GM12892 (cell line): ENCODE measurements around the gene CFDP1.

Experiments used
- POLR2A ChIP-seq: IDR thresholded peaks from 2 replicates; pipeline ENCODE4 v1.6.1; 2011; ENCODE audit warnings: low read depth, low read length, control low read depth
- POLR2AphosphoS5 ChIP-seq: IDR thresholded peaks from 2 replicates; pipeline ENCODE4 v1.6.1; 2011; ENCODE audit warnings: low read depth, low read length, control low read depth

- TF ChIP-seq POLR2AphosphoS5 (no peak), POLR2A (no peak)
Measured at GRCh38 chr16:75254359-75254837, 178.9 kb downstream of the CFDP1 start.
